IgD-negative memory B cell (primary cell): Measurements from ENCODE around the gene IFNA1. TPM values are rescaled to one million over a fixed set of nuclear protein-coding genes. Genes with fewer than 3 reads are reported as not detected.
A peak's percentile ranks its signal among the peaks of the same experiment; 100 is the strongest.

Source experiments
- H3K27ac Mint-ChIP-seq, 3 donors: one replicate each; pipeline ENCODE4 v1.8.0; 2020 to 2022; ENCODE audit warnings: mild to moderate bottlenecking in 3 of 3, mixed read lengths in 3 of 3, moderate library complexity in 1 of 3
- H3K27me3 Mint-ChIP-seq: one replicate; pipeline ENCODE4 v1.8.0; 2021; ENCODE audit warnings: mixed read lengths
- H3K36me3 Mint-ChIP-seq: one replicate; pipeline ENCODE4 v1.8.0; 2020; ENCODE audit warnings: mild to moderate bottlenecking, mixed read lengths
- H3K4me1 Mint-ChIP-seq, 3 donors: one replicate each; pipeline ENCODE4 v1.8.0; 2020 to 2022; ENCODE audit warnings: mixed read lengths in 3 of 3, mild to moderate bottlenecking in 1 of 3
- H3K4me3 Mint-ChIP-seq, 4 donors: one replicate each; pipeline ENCODE4 v1.8.0; 2020 to 2022; ENCODE audit warnings: mild to moderate bottlenecking in 4 of 4, mixed read lengths in 4 of 4, moderate library complexity in 3 of 4
- H3K9me3 Mint-ChIP-seq, 3 donors: one replicate each; pipeline ENCODE4 v1.8.0; 2020 to 2021; ENCODE audit warnings: mixed read lengths in 3 of 3, mild to moderate bottlenecking in 1 of 3
- polyA plus RNA-seq: library from polyadenylated mRNA; unstranded; fragments of 300-500 nt; fragmentation: Illumina TruSeq; gene quantifications from one replicate; pipeline ENCODE4 v1.2.3, GENCODE V29; 2021

IFNA1 gene
- polyA plus RNA-seq: 0.38 TPM

- no peak within 1 kb of the TSS for H3K27ac Mint-ChIP-seq
- peaks cover 13% of the 10 kb centered on the region for H3K27me3 Mint-ChIP-seq
- H3K9me3 Mint-ChIP-seq: no peaks in the 10 kb centered on the region
Observed at GRCh38 chr9:21440139-21440538, at the start of gene IFNA1. IFNA1 (plus strand) TSS chr9:21440439; CDS start chr9:21440508, 69 bp downstream.

GRCh38 chr9:21392270-21392669 is 48.0 kb upstream of the IFNA1 start:
- Mint-ChIP-seq H3K27me3 (peaks cover 40% of the 10 kb centered on the region), H3K9me3 (peaks cover 0 to 3% (median 0%) of the 10 kb centered on the region in 3 donors), H3K4me3 (peak overlapping the region in 1 of 4 donors; percentile 13), H3K36me3 (peaks cover 1% of the 10 kb centered on the region), H3K27ac (no peak overlapping the region), H3K4me1 (peaks cover 3 to 11% (median 8%) of the 10 kb centered on the region in 3 donors)

More at GRCh38 chr9:21440139-21440538, at the start of gene IFNA1:
- Mint-ChIP-seq H3K4me1 (peaks cover 8 to 10% (median 9%) of the 10 kb centered on the region in 3 donors), H3K36me3 (no peaks in the 10 kb centered on the region), H3K4me3 (no peak within 1 kb of the TSS)

GRCh38 chr9:21395778-21396717 is 44.2 kb upstream of the IFNA1 start:
- Mint-ChIP-seq H3K36me3 (no peaks in the 10 kb centered on the region), H3K4me1 (peaks cover 3 to 12% (median 10%) of the 10 kb centered on the region in 3 donors), H3K27ac (no peak overlapping the region), H3K4me3 (peak overlapping the region; percentile 15 to 58 (median 36)), H3K27me3 (peaks cover 33% of the 10 kb centered on the region), H3K9me3 (peaks cover 2 to 3% (median 3%) of the 10 kb centered on the region in 3 donors)

- H3K4me1 Mint-ChIP-seq: peaks cover 3 to 18% (median 10%) of the 10 kb centered on the region in 3 donors
- H3K4me3 Mint-ChIP-seq: no peak overlapping the region
- no peak overlapping the region for H3K27ac Mint-ChIP-seq
- H3K9me3 Mint-ChIP-seq: peaks cover 1 to 3% (median 2%) of the 10 kb centered on the region in 3 donors
- no peaks in the 10 kb centered on the region for H3K36me3 Mint-ChIP-seq
- peaks cover 34% of the 10 kb centered on the region for H3K27me3 Mint-ChIP-seq
Observed at GRCh38 chr9:21398955-21399489, 41.2 kb upstream of the IFNA1 start.

- no peaks in the 10 kb centered on the region for H3K36me3 Mint-ChIP-seq
- peaks cover 34% of the 10 kb centered on the region for H3K27me3 Mint-ChIP-seq
- H3K4me3 Mint-ChIP-seq: no peak overlapping the region
- peaks cover 2 to 3% (median 2%) of the 10 kb centered on the region in 3 donors for H3K9me3 Mint-ChIP-seq
- peaks cover 3 to 18% (median 10%) of the 10 kb centered on the region in 3 donors for H3K4me1 Mint-ChIP-seq
- H3K27ac Mint-ChIP-seq: no peak overlapping the region
Observed at GRCh38 chr9:21399956-21400355, 40.3 kb upstream of the IFNA1 start.

- H3K36me3 Mint-ChIP-seq: no peaks in the 10 kb centered on the region
Observed at GRCh38 chr9:21402386-21403251, 37.6 kb upstream of the IFNA1 start.

GRCh38 chr9:21404146-21404545 is 36.1 kb upstream of the IFNA1 start:
- H3K9me3 Mint-ChIP-seq: peaks cover 2 to 3% (median 2%) of the 10 kb centered on the region in 3 donors
- peaks cover 0 to 9% (median 5%) of the 10 kb centered on the region in 3 donors for H3K4me1 Mint-ChIP-seq
- H3K4me3 Mint-ChIP-seq: no peak overlapping the region
- H3K27me3 Mint-ChIP-seq: peaks cover 37% of the 10 kb centered on the region
- no peaks in the 10 kb centered on the region for H3K36me3 Mint-ChIP-seq
- no peak overlapping the region for H3K27ac Mint-ChIP-seq

More at GRCh38 chr9:21402386-21403251, 37.6 kb upstream of the IFNA1 start:
- H3K9me3 Mint-ChIP-seq: peaks cover 2 to 3% (median 2%) of the 10 kb centered on the region in 3 donors
- no peak overlapping the region for H3K27ac Mint-ChIP-seq
- H3K4me1 Mint-ChIP-seq: peaks cover 0 to 9% (median 5%) of the 10 kb centered on the region in 3 donors
- H3K4me3 Mint-ChIP-seq: peak overlapping the region in 1 of 4 donors; percentile 74
- peaks cover 41% of the 10 kb centered on the region for H3K27me3 Mint-ChIP-seq

- Mint-ChIP-seq H3K9me3 (peaks cover 0 to 2% (median 0%) of the 10 kb centered on the region in 3 donors), H3K27ac (no peak within 1 kb of the TSS), H3K36me3 (no peaks in the 10 kb centered on the region), H3K4me3 (no peak within 1 kb of the TSS), H3K27me3 (peaks cover 38% of the 10 kb centered on the region), H3K4me1 (peaks cover 10 to 20% (median 14%) of the 10 kb centered on the region in 3 donors)
Observed at GRCh38 chr9:21408817-21409216, 31.4 kb upstream of the IFNA1 start, which contains the start of gene IFNA8. IFNA8 (plus strand) TSS chr9:21409117; CDS start chr9:21409177, 60 bp downstream.

GRCh38 chr9:21412107-21412506 is 28.1 kb upstream of the IFNA1 start:
- Mint-ChIP-seq H3K36me3 (no peaks in the 10 kb centered on the region), H3K9me3 (no peaks in the 10 kb centered on the region), H3K27me3 (peaks cover 38% of the 10 kb centered on the region), H3K4me3 (peak overlapping the region in 2 of 4 donors; percentile 59), H3K4me1 (peaks cover 10 to 20% (median 14%) of the 10 kb centered on the region in 3 donors), H3K27ac (peak overlapping the region in 1 of 3 donors; percentile 31)

GRCh38 chr9:21413151-21413550 is 27.1 kb upstream of the IFNA1 start:
- no peaks in the 10 kb centered on the region for H3K36me3 Mint-ChIP-seq
- H3K27me3 Mint-ChIP-seq: peaks cover 41% of the 10 kb centered on the region
- H3K9me3 Mint-ChIP-seq: no peaks in the 10 kb centered on the region
- peak overlapping the region in 1 of 4 donors; percentile 63 for H3K4me3 Mint-ChIP-seq
- H3K4me1 Mint-ChIP-seq: peaks cover 10 to 20% (median 14%) of the 10 kb centered on the region in 3 donors
- no peak overlapping the region for H3K27ac Mint-ChIP-seq

- H3K4me3 Mint-ChIP-seq: no peak overlapping the region
- H3K27ac Mint-ChIP-seq: no peak overlapping the region
- peaks cover 41% of the 10 kb centered on the region for H3K27me3 Mint-ChIP-seq
- H3K36me3 Mint-ChIP-seq: no peaks in the 10 kb centered on the region
- no peaks in the 10 kb centered on the region for H3K9me3 Mint-ChIP-seq
- peaks cover 10 to 20% (median 14%) of the 10 kb centered on the region in 3 donors for H3K4me1 Mint-ChIP-seq
Observed at GRCh38 chr9:21413624-21414023, 26.6 kb upstream of the IFNA1 start.

- Mint-ChIP-seq H3K27me3 (peaks cover 41% of the 10 kb centered on the region), H3K36me3 (no peaks in the 10 kb centered on the region), H3K4me1 (peaks cover 10 to 20% (median 14%) of the 10 kb centered on the region in 3 donors), H3K9me3 (no peaks in the 10 kb centered on the region), H3K27ac (no peak overlapping the region), H3K4me3 (no peak overlapping the region)
Observed at GRCh38 chr9:21414220-21414940, 25.9 kb upstream of the IFNA1 start.

GRCh38 chr9:21415493-21416267 is 24.6 kb upstream of the IFNA1 start:
- peaks cover 12 to 20% (median 14%) of the 10 kb centered on the region in 3 donors for H3K4me1 Mint-ChIP-seq
- no peaks in the 10 kb centered on the region for H3K9me3 Mint-ChIP-seq

More at GRCh38 chr9:21415493-21416267, 24.6 kb upstream of the IFNA1 start:
- H3K27ac Mint-ChIP-seq: no peak overlapping the region
- no peaks in the 10 kb centered on the region for H3K36me3 Mint-ChIP-seq
- peaks cover 35% of the 10 kb centered on the region for H3K27me3 Mint-ChIP-seq
- no peak overlapping the region for H3K4me3 Mint-ChIP-seq
